ENCODE data around the gene B4GALNT4. TPM values are rescaled to one million over a fixed set of nuclear protein-coding genes. Genes with fewer than 3 reads are reported as not detected.

Gene B4GALNT4
- total and polyA plus RNA-seq, 2 of the 13 experiments (the other 11 are each of a cell fraction or from before 2014, with no cell fraction given), result 30.5 to 50.1 TPM

DNA sequence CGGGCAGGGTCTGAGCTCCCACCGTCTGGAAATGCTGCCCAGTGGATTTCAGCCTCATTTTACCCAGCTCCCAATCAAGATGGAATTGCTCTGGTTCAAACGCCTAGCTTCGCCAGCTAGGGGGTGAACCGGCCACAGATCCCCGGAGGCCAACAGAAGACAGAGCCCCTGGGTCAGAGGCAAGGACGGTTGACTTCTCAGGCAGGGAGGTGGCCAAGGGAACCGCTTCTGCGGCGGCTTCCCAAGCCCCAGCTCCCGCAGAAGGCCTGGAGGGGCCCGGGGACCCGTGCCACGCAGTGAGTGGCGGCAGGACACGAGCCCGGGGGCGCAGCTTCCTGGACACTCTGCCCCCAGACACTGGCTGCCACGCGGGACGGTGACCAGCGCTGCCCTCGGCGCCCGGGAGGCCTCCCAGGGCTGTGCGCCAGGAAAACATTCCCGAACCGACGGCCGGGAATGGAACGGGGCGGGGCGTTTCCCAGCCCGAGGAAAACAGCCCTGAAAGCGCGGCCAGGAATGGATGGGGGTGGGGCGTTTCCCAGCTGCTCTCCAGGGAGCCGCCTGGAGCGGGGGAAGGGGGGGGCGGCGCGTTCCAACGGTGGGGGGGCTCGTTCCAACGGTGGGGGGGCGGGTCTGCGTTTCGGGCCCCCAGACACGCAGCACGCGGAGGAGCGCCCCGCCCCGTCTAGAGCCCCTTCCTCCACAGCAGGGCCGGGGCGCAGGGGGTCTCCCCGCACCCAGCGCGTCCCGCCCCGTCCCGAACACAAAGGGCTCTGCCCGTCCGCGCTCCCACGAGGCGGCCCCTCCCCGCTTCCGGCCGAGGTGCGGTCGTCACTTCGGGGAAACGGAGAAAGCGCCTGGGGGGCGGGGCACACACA is 13.5 kb upstream of the B4GALNT4 start (continued):
- TF ChIP-seq, protein P1, sequence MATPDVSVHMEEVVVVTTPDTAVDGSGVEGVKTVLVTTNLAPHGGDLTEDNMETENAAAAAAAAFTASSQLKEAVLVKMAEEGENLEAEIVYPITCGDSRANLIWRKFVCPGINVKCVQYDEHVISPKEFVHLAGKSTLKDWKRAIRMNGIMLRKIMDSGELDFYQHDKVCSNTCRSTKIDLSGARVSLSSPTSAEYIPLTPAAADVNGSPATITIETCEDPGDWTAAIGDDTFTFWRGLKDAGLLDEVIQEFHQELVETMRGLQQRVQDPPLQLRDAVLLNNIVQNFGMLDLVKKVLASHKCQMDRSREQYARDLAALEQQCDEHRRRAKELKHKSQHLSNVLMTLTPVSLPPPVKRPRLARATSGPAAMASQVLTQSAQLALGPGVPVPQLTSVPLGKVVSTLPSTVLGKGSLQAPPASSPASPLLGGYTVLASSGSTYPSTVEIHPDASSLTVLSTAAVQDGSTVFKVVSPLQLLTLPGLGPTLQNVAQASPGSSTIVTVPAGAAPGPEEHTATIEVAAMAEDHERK (CRISPR knock-in tag; IDR thresholded peaks at IDR 0.05; ENCODE audit: low read depth), result 0 out of 2 replicates have a peak, but pooled peaks have one; percentile 42
- TF ChIP-seq MIER3 (CRISPR knock-in tag; IDR thresholded peaks at IDR 0.05; ENCODE audit: borderline replicate concordance), result no peak; the same call in 1 of the 2 replicates
- TF ChIP-seq, protein P2, sequence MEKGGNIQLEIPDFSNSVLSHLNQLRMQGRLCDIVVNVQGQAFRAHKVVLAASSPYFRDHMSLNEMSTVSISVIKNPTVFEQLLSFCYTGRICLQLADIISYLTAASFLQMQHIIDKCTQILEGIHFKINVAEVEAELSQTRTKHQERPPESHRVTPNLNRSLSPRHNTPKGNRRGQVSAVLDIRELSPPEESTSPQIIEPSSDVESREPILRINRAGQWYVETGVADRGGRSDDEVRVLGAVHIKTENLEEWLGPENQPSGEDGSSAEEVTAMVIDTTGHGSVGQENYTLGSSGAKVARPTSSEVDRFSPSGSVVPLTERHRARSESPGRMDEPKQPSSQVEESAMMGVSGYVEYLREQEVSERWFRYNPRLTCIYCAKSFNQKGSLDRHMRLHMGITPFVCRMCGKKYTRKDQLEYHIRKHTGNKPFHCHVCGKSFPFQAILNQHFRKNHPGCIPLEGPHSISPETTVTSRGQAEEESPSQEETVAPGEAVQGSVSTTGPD (CRISPR knock-in tag; IDR thresholded peaks at IDR 0.05), result no peak
- TF ChIP-seq SRF (IDR thresholded peaks at IDR 0.05; ENCODE audit: low read depth, low read length), result no peak; the same call in 1 of the 2 replicates
- no peak for TF ChIP-seq SMYD3 (CRISPR knock-in tag; IDR thresholded peaks at IDR 0.05)
- no peak for TF ChIP-seq SRSF9 (IDR thresholded peaks at IDR 0.05; ENCODE audit: borderline replicate concordance, insufficient read depth, low read depth, low read length, poor library complexity, severe bottlenecking)
- TF ChIP-seq, protein P3, sequence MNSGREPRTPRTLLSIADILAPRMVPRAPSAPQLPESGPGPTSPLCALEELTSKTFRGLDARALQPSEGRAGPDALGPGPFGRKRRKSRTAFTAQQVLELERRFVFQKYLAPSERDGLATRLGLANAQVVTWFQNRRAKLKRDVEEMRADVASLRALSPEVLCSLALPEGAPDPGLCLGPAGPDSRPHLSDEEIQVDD (CRISPR knock-in tag; IDR thresholded peaks at IDR 0.05; ENCODE audit: borderline replicate concordance), result no peak; the same call in 1 of the 2 replicates
- TF ChIP-seq, protein P4, sequence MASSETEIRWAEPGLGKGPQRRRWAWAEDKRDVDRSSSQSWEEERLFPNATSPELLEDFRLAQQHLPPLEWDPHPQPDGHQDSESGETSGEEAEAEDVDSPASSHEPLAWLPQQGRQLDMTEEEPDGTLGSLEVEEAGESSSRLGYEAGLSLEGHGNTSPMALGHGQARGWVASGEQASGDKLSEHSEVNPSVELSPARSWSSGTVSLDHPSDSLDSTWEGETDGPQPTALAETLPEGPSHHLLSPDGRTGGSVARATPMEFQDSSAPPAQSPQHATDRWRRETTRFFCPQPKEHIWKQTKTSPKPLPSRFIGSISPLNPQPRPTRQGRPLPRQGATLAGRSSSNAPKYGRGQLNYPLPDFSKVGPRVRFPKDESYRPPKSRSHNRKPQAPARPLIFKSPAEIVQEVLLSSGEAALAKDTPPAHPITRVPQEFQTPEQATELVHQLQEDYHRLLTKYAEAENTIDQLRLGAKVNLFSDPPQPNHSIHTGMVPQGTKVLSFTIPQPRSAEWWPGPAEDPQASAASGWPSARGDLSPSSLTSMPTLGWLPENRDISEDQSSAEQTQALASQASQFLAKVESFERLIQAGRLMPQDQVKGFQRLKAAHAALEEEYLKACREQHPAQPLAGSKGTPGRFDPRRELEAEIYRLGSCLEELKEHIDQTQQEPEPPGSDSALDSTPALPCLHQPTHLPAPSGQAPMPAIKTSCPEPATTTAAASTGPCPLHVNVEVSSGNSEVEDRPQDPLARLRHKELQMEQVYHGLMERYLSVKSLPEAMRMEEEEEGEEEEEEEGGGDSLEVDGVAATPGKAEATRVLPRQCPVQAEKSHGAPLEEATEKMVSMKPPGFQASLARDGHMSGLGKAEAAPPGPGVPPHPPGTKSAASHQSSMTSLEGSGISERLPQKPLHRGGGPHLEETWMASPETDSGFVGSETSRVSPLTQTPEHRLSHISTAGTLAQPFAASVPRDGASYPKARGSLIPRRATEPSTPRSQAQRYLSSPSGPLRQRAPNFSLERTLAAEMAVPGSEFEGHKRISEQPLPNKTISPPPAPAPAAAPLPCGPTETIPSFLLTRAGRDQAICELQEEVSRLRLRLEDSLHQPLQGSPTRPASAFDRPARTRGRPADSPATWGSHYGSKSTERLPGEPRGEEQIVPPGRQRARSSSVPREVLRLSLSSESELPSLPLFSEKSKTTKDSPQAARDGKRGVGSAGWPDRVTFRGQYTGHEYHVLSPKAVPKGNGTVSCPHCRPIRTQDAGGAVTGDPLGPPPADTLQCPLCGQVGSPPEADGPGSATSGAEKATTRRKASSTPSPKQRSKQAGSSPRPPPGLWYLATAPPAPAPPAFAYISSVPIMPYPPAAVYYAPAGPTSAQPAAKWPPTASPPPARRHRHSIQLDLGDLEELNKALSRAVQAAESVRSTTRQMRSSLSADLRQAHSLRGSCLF (CRISPR knock-in tag; IDR thresholded peaks at IDR 0.05; ENCODE audit: borderline replicate concordance), result no peak
- TF ChIP-seq, protein P5, sequence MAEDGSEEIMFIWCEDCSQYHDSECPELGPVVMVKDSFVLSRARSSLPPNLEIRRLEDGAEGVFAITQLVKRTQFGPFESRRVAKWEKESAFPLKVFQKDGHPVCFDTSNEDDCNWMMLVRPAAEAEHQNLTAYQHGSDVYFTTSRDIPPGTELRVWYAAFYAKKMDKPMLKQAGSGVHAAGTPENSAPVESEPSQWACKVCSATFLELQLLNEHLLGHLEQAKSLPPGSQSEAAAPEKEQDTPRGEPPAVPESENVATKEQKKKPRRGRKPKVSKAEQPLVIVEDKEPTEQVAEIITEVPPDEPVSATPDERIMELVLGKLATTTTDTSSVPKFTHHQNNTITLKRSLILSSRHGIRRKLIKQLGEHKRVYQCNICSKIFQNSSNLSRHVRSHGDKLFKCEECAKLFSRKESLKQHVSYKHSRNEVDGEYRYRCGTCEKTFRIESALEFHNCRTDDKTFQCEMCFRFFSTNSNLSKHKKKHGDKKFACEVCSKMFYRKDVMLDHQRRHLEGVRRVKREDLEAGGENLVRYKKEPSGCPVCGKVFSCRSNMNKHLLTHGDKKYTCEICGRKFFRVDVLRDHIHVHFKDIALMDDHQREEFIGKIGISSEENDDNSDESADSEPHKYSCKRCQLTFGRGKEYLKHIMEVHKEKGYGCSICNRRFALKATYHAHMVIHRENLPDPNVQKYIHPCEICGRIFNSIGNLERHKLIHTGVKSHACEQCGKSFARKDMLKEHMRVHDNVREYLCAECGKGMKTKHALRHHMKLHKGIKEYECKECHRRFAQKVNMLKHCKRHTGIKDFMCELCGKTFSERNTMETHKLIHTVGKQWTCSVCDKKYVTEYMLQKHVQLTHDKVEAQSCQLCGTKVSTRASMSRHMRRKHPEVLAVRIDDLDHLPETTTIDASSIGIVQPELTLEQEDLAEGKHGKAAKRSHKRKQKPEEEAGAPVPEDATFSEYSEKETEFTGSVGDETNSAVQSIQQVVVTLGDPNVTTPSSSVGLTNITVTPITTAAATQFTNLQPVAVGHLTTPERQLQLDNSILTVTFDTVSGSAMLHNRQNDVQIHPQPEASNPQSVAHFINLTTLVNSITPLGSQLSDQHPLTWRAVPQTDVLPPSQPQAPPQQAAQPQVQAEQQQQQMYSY (CRISPR knock-in tag; IDR thresholded peaks at IDR 0.05), result peak; percentile 72
- TF ChIP-seq ZNF775 (CRISPR knock-in tag; IDR thresholded peaks at IDR 0.05; ENCODE audit: borderline replicate concordance), result no peak
- TF ChIP-seq DNMT1 (CRISPR knock-in tag; IDR thresholded peaks at IDR 0.05), result peak; percentile 30; the same call in 1 of the 2 replicates
- no peak for TF ChIP-seq TCF7 (IDR thresholded peaks at IDR 0.05; ENCODE audit: low read depth)
- TF ChIP-seq ZNF121 (CRISPR knock-in tag; IDR thresholded peaks at IDR 0.05), result no peak
- TF ChIP-seq MZF1 (CRISPR knock-in tag; IDR thresholded peaks at IDR 0.05; ENCODE audit: borderline replicate concordance), result no peak
- TF ChIP-seq TAF1 (CRISPR knock-in tag; IDR thresholded peaks at IDR 0.05), result peak; percentile 78
